ENCODE results near the gene CST5. TPM values are rescaled to one million over a fixed set of nuclear protein-coding genes. Genes with fewer than 3 reads are reported as not detected.
"Not testable (repeated sequence)": the region's sequence is repeated elsewhere in the genome, so short reads cannot be mapped to it uniquely, and the experiment has no call there.

Gene CST5
- total RNA-seq, 1 donor from 2014 or later, result not detected

DNA sequence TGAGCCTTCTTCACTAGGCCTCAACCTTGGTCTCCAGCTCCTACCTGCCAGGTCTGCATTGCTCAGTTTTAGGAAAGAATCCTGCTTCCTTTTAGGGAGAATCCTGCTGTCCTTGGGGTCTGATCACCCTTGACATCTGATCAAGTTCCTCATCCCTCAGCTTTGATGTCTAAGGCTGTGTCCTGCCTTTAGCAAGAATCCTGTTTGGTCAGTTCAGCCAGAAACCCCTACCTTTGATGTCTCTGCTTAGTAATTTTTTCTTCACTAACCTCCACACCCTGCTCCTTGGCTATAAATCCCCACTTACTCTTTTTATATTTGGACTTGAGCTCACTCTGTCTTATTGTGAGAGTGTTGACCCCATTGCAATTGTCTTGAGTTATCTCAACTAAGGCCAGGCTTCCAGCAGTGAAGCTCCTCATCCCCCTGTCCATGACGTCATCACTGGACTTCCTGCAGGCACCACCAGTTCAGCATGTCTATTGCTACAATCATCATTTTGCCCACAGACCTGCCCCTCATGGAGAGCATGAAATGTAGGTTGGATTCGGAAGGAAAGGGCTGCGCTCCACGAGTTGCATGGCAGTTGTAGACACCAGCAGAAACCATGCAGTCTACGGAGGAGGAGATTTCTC is 4.7 kb upstream of the CST5 start:
- Mint-ChIP-seq H3K4me1 (no peaks in the 10 kb centered on the region), H3K9me3 (no peaks in the 10 kb centered on the region), H3K36me3 (ENCODE audit: low read depth) (no peaks in the 10 kb centered on the region), H3K27me3 (ENCODE audit: low read depth) (peaks cover 6% of the 10 kb centered on the region), H3K27ac (ENCODE audit: unreplicated experiment) (no peak overlapping the region), H3K4me3 (no peak overlapping the region)
- TF ChIP-seq, protein P1, sequence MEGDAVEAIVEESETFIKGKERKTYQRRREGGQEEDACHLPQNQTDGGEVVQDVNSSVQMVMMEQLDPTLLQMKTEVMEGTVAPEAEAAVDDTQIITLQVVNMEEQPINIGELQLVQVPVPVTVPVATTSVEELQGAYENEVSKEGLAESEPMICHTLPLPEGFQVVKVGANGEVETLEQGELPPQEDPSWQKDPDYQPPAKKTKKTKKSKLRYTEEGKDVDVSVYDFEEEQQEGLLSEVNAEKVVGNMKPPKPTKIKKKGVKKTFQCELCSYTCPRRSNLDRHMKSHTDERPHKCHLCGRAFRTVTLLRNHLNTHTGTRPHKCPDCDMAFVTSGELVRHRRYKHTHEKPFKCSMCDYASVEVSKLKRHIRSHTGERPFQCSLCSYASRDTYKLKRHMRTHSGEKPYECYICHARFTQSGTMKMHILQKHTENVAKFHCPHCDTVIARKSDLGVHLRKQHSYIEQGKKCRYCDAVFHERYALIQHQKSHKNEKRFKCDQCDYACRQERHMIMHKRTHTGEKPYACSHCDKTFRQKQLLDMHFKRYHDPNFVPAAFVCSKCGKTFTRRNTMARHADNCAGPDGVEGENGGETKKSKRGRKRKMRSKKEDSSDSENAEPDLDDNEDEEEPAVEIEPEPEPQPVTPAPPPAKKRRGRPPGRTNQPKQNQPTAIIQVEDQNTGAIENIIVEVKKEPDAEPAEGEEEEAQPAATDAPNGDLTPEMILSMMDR (conservative IDR thresholded peaks at IDR 0.05), result no peak
- DNase-seq (ENCODE audit: low read depth, low spot score), result no peak

DNA sequence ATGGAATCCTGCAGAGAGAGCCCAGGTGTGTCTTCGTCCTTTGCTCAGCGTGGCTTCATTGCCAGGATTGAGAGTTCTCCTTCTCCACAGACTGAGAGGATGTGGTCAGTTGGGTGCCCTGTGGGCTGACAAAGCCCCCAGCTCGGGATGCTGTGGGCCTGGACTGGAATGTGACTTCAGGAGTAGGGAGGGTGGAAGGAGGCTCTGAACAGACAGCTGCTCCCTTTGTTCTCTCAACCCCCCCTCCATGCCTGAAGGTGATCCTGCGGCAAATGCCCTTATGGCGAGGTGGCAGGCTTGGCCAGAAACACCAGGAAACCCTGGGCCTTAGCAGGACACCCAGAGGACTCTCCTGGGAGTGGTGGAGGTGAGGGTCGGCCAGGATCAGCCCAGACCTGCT is 1.8 kb upstream of the CST5 start:
- no peak overlapping the region for H3K4me3 Mint-ChIP-seq
- H3K27ac Mint-ChIP-seq (ENCODE audit: unreplicated experiment), result no peak overlapping the region
- no peak for DNase-seq (ENCODE audit: low read depth, low spot score)
- no peaks in the 10 kb centered on the region for H3K9me3 Mint-ChIP-seq
- TF ChIP-seq, protein P1 (conservative IDR thresholded peaks at IDR 0.05), result no peak
- H3K36me3 Mint-ChIP-seq (ENCODE audit: low read depth), result no peaks in the 10 kb centered on the region
- H3K4me1 Mint-ChIP-seq, result no peaks in the 10 kb centered on the region
- H3K27me3 Mint-ChIP-seq (ENCODE audit: low read depth), result no peaks in the 10 kb centered on the region

DNA sequence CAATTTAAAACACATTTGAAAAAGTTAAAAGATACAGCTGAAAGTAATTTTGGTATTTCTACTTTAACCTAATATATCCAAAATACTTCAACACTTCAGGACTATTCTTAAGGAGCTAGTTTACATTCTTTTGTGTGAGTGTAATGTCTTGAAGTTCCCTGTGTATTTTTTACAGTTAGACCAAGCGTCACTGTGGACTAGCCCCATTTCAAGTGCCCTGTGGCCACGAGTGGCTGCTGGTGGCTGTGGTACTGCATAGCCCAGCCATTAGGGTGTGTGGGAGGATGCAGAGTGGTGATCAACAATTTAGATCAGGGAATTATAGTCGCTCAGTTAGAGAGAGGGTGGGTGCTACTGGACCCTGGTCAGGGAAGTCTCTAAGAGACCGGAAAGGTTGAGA is 869 bp upstream of the CST5 start:
- H3K27ac Mint-ChIP-seq (ENCODE audit: unreplicated experiment), result peak overlapping the region; percentile 35
- TF ChIP-seq, protein P1 (conservative IDR thresholded peaks at IDR 0.05), result no peak
- no peak overlapping the region for H3K4me3 Mint-ChIP-seq
- H3K27me3 Mint-ChIP-seq (ENCODE audit: low read depth), result no peaks in the 10 kb centered on the region
- no peaks in the 10 kb centered on the region for H3K4me1 Mint-ChIP-seq
- DNase-seq (ENCODE audit: low read depth, low spot score), result no peak
- no peaks in the 10 kb centered on the region for H3K36me3 Mint-ChIP-seq (ENCODE audit: low read depth)
- no peaks in the 10 kb centered on the region for H3K9me3 Mint-ChIP-seq

GRCh38 chr20:23879811-23880374 is 345 bp upstream of the CST5 start:
- TF ChIP-seq, protein P1 (conservative IDR thresholded peaks at IDR 0.05), result no peak
- no peaks in the 10 kb centered on the region for H3K27me3 Mint-ChIP-seq (ENCODE audit: low read depth)
- DNase-seq (ENCODE audit: low read depth, low spot score), result no peak
- H3K9me3 Mint-ChIP-seq, result no peaks in the 10 kb centered on the region
- no peaks in the 10 kb centered on the region for H3K36me3 Mint-ChIP-seq (ENCODE audit: low read depth)
- H3K4me3 Mint-ChIP-seq, result no peak overlapping the region
- no peaks in the 10 kb centered on the region for H3K4me1 Mint-ChIP-seq
- H3K27ac Mint-ChIP-seq (ENCODE audit: unreplicated experiment), result no peak overlapping the region

DNA sequence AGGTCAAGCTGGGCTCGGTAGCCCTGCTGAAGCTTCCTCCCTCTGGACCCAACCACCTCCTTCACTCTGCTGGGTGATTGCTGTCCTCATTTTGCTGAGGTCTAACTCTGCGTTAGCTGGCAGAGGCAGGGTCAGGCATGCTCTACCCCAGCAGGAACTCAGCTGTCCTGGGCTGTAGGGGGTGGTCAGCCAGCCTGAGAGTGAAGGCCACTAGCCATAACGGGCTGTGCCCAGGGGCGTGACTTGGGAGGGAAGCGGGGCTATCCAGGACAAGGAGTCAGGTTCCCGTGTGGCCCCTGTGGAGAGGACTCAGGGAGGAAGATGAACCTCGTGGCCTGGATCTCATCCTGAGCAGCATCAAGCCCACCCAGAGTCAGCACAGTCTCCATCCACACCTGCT is 761 bp downstream of the CST5 start:
- H3K4me1 Mint-ChIP-seq, result peaks cover 2% of the 10 kb centered on the region
- H3K36me3 Mint-ChIP-seq (ENCODE audit: low read depth), result no peaks in the 10 kb centered on the region
- H3K4me3 Mint-ChIP-seq, result no peak overlapping the region
- TF ChIP-seq, protein P1 (conservative IDR thresholded peaks at IDR 0.05), result no peak
- H3K9me3 Mint-ChIP-seq, result no peaks in the 10 kb centered on the region
- H3K27me3 Mint-ChIP-seq (ENCODE audit: low read depth), result no peaks in the 10 kb centered on the region
- DNase-seq (ENCODE audit: low read depth, low spot score), result no peak
- no peak overlapping the region for H3K27ac Mint-ChIP-seq (ENCODE audit: unreplicated experiment)

GRCh38 chr20:23878016-23878542 is 1.5 kb downstream of the CST5 start:
- not testable (repeated sequence) for H3K4me3 Mint-ChIP-seq; H3K36me3 Mint-ChIP-seq (ENCODE audit: low read depth); H3K9me3 Mint-ChIP-seq; H3K4me1 Mint-ChIP-seq; DNase-seq (ENCODE audit: low read depth, low spot score); H3K27ac Mint-ChIP-seq (ENCODE audit: unreplicated experiment); H3K27me3 Mint-ChIP-seq (ENCODE audit: low read depth)

All from neural crest cell (in vitro differentiated cells).